H9 (cell line): ENCODE measurements around the gene TSR1. TPM values are rescaled to one million over a fixed set of nuclear protein-coding genes. Genes with fewer than 3 reads are reported as not detected.

Source experiments
- DNase-seq: peaks from one replicate; pipeline ENCODE4 v3.0.0-alpha.2; 2017
- H2AFZ ChIP-seq: one replicate; pipeline ENCODE4 v1.6.1; 2013; ENCODE audit warnings: mild to moderate bottlenecking, low read length, control low read depth, moderate library complexity
- H2AK5ac ChIP-seq: 2 replicates; pipeline ENCODE4 v1.6.1; 2013; ENCODE audit warnings: low read length, control low read depth, mixed read lengths; ENCODE audit not compliant: insufficient read length
- H2BK120ac ChIP-seq: one replicate; pipeline ENCODE4 v1.6.1; 2013; ENCODE audit warnings: low read depth, mild to moderate bottlenecking, low read length, control low read depth, inconsistent platforms; ENCODE audit not compliant: poor library complexity, severe bottlenecking
- H2BK12ac ChIP-seq: 2 replicates; pipeline ENCODE4 v1.6.1; 2013; ENCODE audit warnings: low read length, control low read depth, mixed read lengths, low read depth; ENCODE audit not compliant: insufficient read length
- H2BK15ac ChIP-seq: 2 replicates; pipeline ENCODE4 v1.6.1; 2013; ENCODE audit warnings: low read depth, low read length, control low read depth
- H2BK20ac ChIP-seq: one replicate; pipeline ENCODE4 v1.6.1; 2013; ENCODE audit warnings: low read depth, mild to moderate bottlenecking, low read length, control low read depth, inconsistent platforms; ENCODE audit not compliant: poor library complexity, severe bottlenecking
- H2BK5ac ChIP-seq: 2 replicates; pipeline ENCODE4 v1.6.1; 2013; ENCODE audit warnings: low read length, control low read depth, mixed read lengths; ENCODE audit not compliant: insufficient read length
- H3K14ac ChIP-seq: 2 replicates; pipeline ENCODE4 v1.6.1; 2013; ENCODE audit warnings: low read length, control low read depth; ENCODE audit not compliant: insufficient read depth
- H3K18ac ChIP-seq: 2 replicates; pipeline ENCODE4 v1.6.1; 2013; ENCODE audit warnings: low read depth, mild to moderate bottlenecking, mixed read lengths, low read length, control low read depth; ENCODE audit not compliant: insufficient read length
- H3K23ac ChIP-seq: 2 replicates; pipeline ENCODE4 v1.6.1; 2013; ENCODE audit warnings: low read length, control low read depth, mixed read lengths, low read depth; ENCODE audit not compliant: insufficient read length
- H3K23me2 ChIP-seq: 2 replicates; pipeline ENCODE4 v1.6.1; 2013; ENCODE audit warnings: low read depth, mild to moderate bottlenecking, mixed read lengths, low read length, control low read depth; ENCODE audit not compliant: insufficient read length, poor library complexity, severe bottlenecking
- H3K27ac ChIP-seq: 2 replicates; pipeline ENCODE4 v1.5.1; 2013; ENCODE audit warnings: low read length, control low read depth, mixed read lengths, low read depth; ENCODE audit not compliant: insufficient read length
- H3K27me3 ChIP-seq: 2 replicates; pipeline ENCODE4 v1.6.1; 2013; ENCODE audit warnings: low read length, control low read depth, inconsistent platforms; ENCODE audit not compliant: insufficient read depth
- H3K4ac ChIP-seq: 2 replicates; pipeline ENCODE4 v1.6.1; 2013; ENCODE audit warnings: low read depth, mild to moderate bottlenecking, control low read depth, inconsistent platforms, low read length, moderate library complexity
- H3K4me1 ChIP-seq: 2 replicates; pipeline ENCODE4 v1.6.1; 2013; ENCODE audit warnings: low read length, control low read depth, inconsistent platforms; ENCODE audit not compliant: insufficient read depth
- H3K4me2 ChIP-seq: 2 replicates; pipeline ENCODE4 v1.6.1; 2013; ENCODE audit warnings: low read length, control low read depth, mixed read lengths; ENCODE audit not compliant: insufficient read length, insufficient read depth
- H3K56ac ChIP-seq: 2 replicates; pipeline ENCODE4 v1.6.1; 2013; ENCODE audit warnings: low read depth, mild to moderate bottlenecking, mixed read lengths, low read length, control low read depth; ENCODE audit not compliant: insufficient read length
- H3K79me1 ChIP-seq: 2 replicates; pipeline ENCODE4 v1.6.1; 2013; ENCODE audit warnings: low read depth, mild to moderate bottlenecking, moderate library complexity, low read length, control low read depth, inconsistent platforms; ENCODE audit not compliant: insufficient read depth, poor library complexity, severe bottlenecking
- H3K79me2 ChIP-seq: 2 replicates; pipeline ENCODE4 v1.6.1; 2013; ENCODE audit warnings: low read length, control low read depth, inconsistent platforms; ENCODE audit not compliant: insufficient read depth
- H3K9ac ChIP-seq: 2 replicates; pipeline ENCODE4 v1.6.1; 2013; ENCODE audit warnings: low read length, control low read depth, mixed read lengths; ENCODE audit not compliant: insufficient read length; ENCODE audit errors: extremely low read depth
- H3K9me3 ChIP-seq: one replicate; pipeline ENCODE4 v1.6.1; 2013; ENCODE audit warnings: low read depth, low read length, inconsistent platforms; ENCODE audit not compliant: control insufficient read depth
- H3T11ph ChIP-seq: one replicate; pipeline ENCODE4 v1.6.1; 2013; ENCODE audit warnings: mild to moderate bottlenecking, low read length, control low read depth, inconsistent platforms
- H4K20me1 ChIP-seq: one replicate; pipeline ENCODE4 v1.6.1; 2013; ENCODE audit not compliant: control insufficient read depth, insufficient read length, insufficient read depth
- H4K5ac ChIP-seq: 2 replicates; pipeline ENCODE4 v1.6.1; 2013; ENCODE audit warnings: low read depth, mild to moderate bottlenecking, mixed read lengths, low read length, control low read depth; ENCODE audit not compliant: insufficient read length
- H4K8ac ChIP-seq: replicated peaks from 2 replicates; pipeline ENCODE4 v1.6.1; 2013; ENCODE audit warnings: low read length, control low read depth, mixed read lengths, low read depth; ENCODE audit not compliant: insufficient read length
- H4K91ac ChIP-seq: 2 replicates; pipeline ENCODE4 v1.6.1; 2013; ENCODE audit warnings: low read depth, mild to moderate bottlenecking, moderate library complexity, mixed read lengths, low read length, control low read depth; ENCODE audit not compliant: insufficient read length
- H3K27ac Mint-ChIP-seq, 3 experiments: 2 replicates in 2 of 3; 3 replicates in 1 of 3; pipeline ENCODE4 v1.8.0; 2020 to 2021; ENCODE audit warnings: mixed read lengths in 3 of 3, mild to moderate bottlenecking in 1 of 3, moderate library complexity in 1 of 3
- H3K27me3 Mint-ChIP-seq: 2 replicates; pipeline ENCODE4 v1.8.0; 2021; ENCODE audit warnings: low read depth, mild to moderate bottlenecking, moderate library complexity, mixed read lengths
- H3K36me3 Mint-ChIP-seq, 3 experiments: 2 replicates in 2 of 3; 3 replicates in 1 of 3; pipeline ENCODE4 v1.8.0; 2020 to 2021; ENCODE audit warnings: low read depth in 3 of 3, mixed read lengths in 3 of 3; ENCODE audit not compliant: insufficient read depth in 1 of 3
- H3K4me1 Mint-ChIP-seq, 2 experiments: 2 replicates each; pipeline ENCODE4 v1.8.0; 2020; ENCODE audit warnings: mixed read lengths in 2 of 2
- H3K4me3 Mint-ChIP-seq, 2 experiments: 2 replicates in 1 of 2; 3 replicates in 1 of 2; pipeline ENCODE4 v1.8.0; 2020 to 2021; ENCODE audit warnings: mild to moderate bottlenecking in 2 of 2, mixed read lengths in 2 of 2, moderate library complexity in 1 of 2
- H3K9me3 Mint-ChIP-seq, 2 experiments: 2 replicates in 1 of 2; 3 replicates in 1 of 2; pipeline ENCODE4 v1.8.0; 2020; ENCODE audit warnings: mild to moderate bottlenecking in 2 of 2, mixed read lengths in 2 of 2, moderate library complexity in 1 of 2
- CTCF ChIP-seq: fragments of 200-600 bp; sonication (generic); conservative IDR thresholded peaks from 3 replicates; pipeline ENCODE4 v1.8.0; 2021; ENCODE audit warnings: antibody characterized with exemption, mild to moderate bottlenecking
- WGBS: extraction: QIAGEN DNeasy Blood & Tissue Kit; methylation state at CpG from one replicate; pipeline ENCODE4 v1.1.7; 2013; ENCODE audit warnings: missing lambda C conversion rate, low lambda C conversion rate, mixed read lengths; ENCODE audit not compliant: insufficient read length; ENCODE audit errors: extremely low coverage; 5-methylcytosine and 5-hydroxymethylcytosine counted together
- total RNA-seq: library from RNA; stranded (reverse); gene quantifications from 2 replicates; pipeline ENCODE4 v1.2.1, GENCODE V29; 2021

Gene TSR1
- total RNA-seq, 1 experiment from 2014 or later: 81.1 TPM

DNA sequence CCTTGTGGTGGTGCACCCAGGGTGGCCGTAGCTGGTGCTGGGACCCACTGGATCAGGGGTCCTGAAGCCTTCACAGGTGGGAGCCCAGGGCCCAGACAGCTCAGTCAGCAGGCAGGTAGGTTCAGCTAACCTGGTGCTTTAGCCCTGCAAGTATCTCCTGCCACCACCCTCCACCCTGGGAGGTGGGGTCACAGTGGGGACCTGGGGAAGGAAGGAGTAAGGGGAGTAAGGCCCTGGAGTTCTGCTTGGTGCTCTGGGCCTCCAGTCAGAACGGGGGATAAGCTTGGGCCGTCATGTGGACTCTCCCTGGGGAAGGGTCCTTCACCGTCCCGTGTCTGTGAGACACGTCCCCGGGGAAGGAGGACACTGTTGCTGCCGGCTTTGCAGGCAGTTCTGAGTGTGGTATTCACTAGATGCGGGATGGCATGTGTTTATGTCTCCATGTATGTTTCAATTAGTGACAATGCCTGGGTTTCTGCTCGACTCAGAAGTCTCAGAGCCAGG is 21.7 kb upstream of the TSR1 start:
- H3K4me1 Mint-ChIP-seq: 0 out of 4 replicates have a peak, but pooled peaks cover 0 to 2% of the 10 kb centered on the region in 2 experiments
- H3K9me3 ChIP-seq: no peaks in the 10 kb centered on the region
- no peak overlapping the region for H2BK12ac ChIP-seq
- H2AK5ac ChIP-seq: no peak overlapping the region
- no peak overlapping the region; a peak in 1 of 7 replicates for H3K27ac Mint-ChIP-seq
- no peak for TF ChIP-seq CTCF
- H2AFZ ChIP-seq: no peak overlapping the region
- no peak overlapping the region for H3T11ph ChIP-seq
- no peak overlapping the region for H3K56ac ChIP-seq
- no peak overlapping the region for H2BK15ac ChIP-seq
- H3K4me2 ChIP-seq: no peak overlapping the region
- H4K5ac ChIP-seq: no peak overlapping the region
- H3K18ac ChIP-seq: no peak overlapping the region
- no peak overlapping the region for H3K4me3 Mint-ChIP-seq
- no peak overlapping the region for H3K4ac ChIP-seq
- no peak overlapping the region for H2BK120ac ChIP-seq
- no peaks in the 10 kb centered on the region for H3K79me2 ChIP-seq
- peaks cover 3% of the 10 kb centered on the region; the same call in 1 of the 2 replicates for H3K27me3 Mint-ChIP-seq
- no peak overlapping the region for H3K27ac ChIP-seq
- H3K14ac ChIP-seq: no peak overlapping the region
- no peak overlapping the region for H2BK20ac ChIP-seq
- WGBS: no CpG with 5 or more reads among the region's 10 CpGs
- H4K20me1 ChIP-seq: no peaks in the 10 kb centered on the region
- peaks cover 3 to 7% (median 4%) of the 10 kb centered on the region in 3 experiments; a peak in 6 of 7 replicates for H3K36me3 Mint-ChIP-seq
- H3K79me1 ChIP-seq: no peaks in the 10 kb centered on the region
- no peak overlapping the region for H3K9ac ChIP-seq
- H4K91ac ChIP-seq: no peak overlapping the region
- no peak for DNase-seq
- H3K23ac ChIP-seq: no peak overlapping the region
- 0 out of 2 replicates have a peak, but pooled peaks cover 2% of the 10 kb centered on the region for H3K4me1 ChIP-seq
- no peaks in the 10 kb centered on the region for H3K9me3 Mint-ChIP-seq
- H4K8ac ChIP-seq: no peak overlapping the region
- H3K27me3 ChIP-seq: no peaks in the 10 kb centered on the region
- no peaks in the 10 kb centered on the region for H3K23me2 ChIP-seq
- H2BK5ac ChIP-seq: no peak overlapping the region
